SK-N-SH (cell line): Measurements from ENCODE around the gene GRID2IP.

Source experiments
- EP300 ChIP-seq, 2 experiments: IDR thresholded peaks; 2 replicates each; pipeline versions ENCODE4 v1.4.0 to v1.6.1; 2012; ENCODE audit warnings: borderline replicate concordance in 1 of 2, low read depth in 1 of 2, low read length in 1 of 2
- EZH2phosphoT487 ChIP-seq: fragments of 200-600 bp; sonication (generic); IDR thresholded peaks from 2 replicates; pipeline ENCODE4 v1.6.1; 2017; ENCODE audit warnings: low read depth, mixed run types, mild to moderate bottlenecking, antibody characterized with exemption, moderate library complexity, borderline replicate concordance
- GABPA ChIP-seq: IDR thresholded peaks from 2 replicates; pipeline ENCODE4 v1.4.0; 2012; ENCODE audit warnings: low read depth, mild to moderate bottlenecking
- MEF2A ChIP-seq: IDR thresholded peaks from 2 replicates; pipeline ENCODE4 v1.4.0; 2012; ENCODE audit warnings: low read depth, borderline replicate concordance
- POLR2AphosphoS5 ChIP-seq: IDR thresholded peaks from 2 replicates; pipeline ENCODE4 v1.6.1; 2012; ENCODE audit warnings: low read depth, low read length
- RAD21 ChIP-seq: IDR thresholded peaks from 2 replicates; pipeline ENCODE4 v1.6.1; 2012; ENCODE audit warnings: mild to moderate bottlenecking, low read length
- RFX5 ChIP-seq: IDR thresholded peaks from 2 replicates; pipeline ENCODE4 v1.6.1; 2012; ENCODE audit warnings: mild to moderate bottlenecking, improper control_type of control experiment, low read length
- TAF1 ChIP-seq: IDR thresholded peaks from 2 replicates; pipeline ENCODE4 v1.6.1; 2012; ENCODE audit warnings: low read depth, mild to moderate bottlenecking, low read length, moderate library complexity, borderline replicate concordance
- TCF12 ChIP-seq: IDR thresholded peaks from 2 replicates; pipeline ENCODE4 v1.4.0; 2012
- TEAD4 ChIP-seq: IDR thresholded peaks from 2 replicates; pipeline ENCODE4 v1.4.0; 2012; ENCODE audit warnings: mild to moderate bottlenecking, borderline replicate concordance; ENCODE audit not compliant: insufficient read depth
- TF ChIP-seq, protein P1 (sequence below): fragments of 200-600 bp; sonication (generic); IDR thresholded peaks from 2 replicates; pipeline ENCODE4 v1.6.1; 2017; ENCODE audit warnings: antibody characterized with exemption, mild to moderate bottlenecking, moderate library complexity
- TF ChIP-seq, protein P2 (sequence below): IDR thresholded peaks from 2 replicates; pipeline ENCODE4 v1.6.1; 2012; ENCODE audit warnings: mild to moderate bottlenecking, low read depth, low read length, moderate library complexity

DNA sequence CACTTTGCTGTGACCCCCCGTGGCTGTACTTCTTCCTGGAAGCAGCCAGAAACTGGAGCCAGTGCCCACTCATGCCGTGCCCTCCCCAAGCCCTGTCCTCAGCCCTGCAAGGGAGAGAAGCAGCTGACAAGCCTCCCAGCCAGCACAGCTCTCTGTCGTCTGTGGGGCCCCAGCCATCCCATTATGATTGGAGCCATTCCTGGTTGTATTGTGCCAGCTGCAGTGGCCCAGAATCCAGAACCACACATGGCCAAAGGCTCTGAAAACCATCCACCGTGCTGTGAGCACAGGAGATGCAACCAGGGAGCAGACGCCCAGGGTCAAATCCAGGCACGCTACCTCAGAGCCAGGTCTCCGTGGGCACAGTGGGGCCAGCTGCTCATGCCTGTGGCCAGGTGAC lies 18.7 kb downstream of the GRID2IP start:
- TF ChIP-seq TCF12 (no peak), TEAD4 (no peak), EZH2phosphoT487 (no peak), RFX5 (no peak), TAF1 (no peak), EP300 (IDR thresholded peaks at IDR 0.05; ENCODE audit: borderline replicate concordance in 1 of 2, low read depth in 1 of 2, low read length in 1 of 2) (no peak), POLR2AphosphoS5 (no peak), RAD21 (no peak), GABPA (no peak), MEF2A (no peak)
- TF ChIP-seq, protein P1, sequence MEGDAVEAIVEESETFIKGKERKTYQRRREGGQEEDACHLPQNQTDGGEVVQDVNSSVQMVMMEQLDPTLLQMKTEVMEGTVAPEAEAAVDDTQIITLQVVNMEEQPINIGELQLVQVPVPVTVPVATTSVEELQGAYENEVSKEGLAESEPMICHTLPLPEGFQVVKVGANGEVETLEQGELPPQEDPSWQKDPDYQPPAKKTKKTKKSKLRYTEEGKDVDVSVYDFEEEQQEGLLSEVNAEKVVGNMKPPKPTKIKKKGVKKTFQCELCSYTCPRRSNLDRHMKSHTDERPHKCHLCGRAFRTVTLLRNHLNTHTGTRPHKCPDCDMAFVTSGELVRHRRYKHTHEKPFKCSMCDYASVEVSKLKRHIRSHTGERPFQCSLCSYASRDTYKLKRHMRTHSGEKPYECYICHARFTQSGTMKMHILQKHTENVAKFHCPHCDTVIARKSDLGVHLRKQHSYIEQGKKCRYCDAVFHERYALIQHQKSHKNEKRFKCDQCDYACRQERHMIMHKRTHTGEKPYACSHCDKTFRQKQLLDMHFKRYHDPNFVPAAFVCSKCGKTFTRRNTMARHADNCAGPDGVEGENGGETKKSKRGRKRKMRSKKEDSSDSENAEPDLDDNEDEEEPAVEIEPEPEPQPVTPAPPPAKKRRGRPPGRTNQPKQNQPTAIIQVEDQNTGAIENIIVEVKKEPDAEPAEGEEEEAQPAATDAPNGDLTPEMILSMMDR, result no peak
- TF ChIP-seq, protein P2, sequence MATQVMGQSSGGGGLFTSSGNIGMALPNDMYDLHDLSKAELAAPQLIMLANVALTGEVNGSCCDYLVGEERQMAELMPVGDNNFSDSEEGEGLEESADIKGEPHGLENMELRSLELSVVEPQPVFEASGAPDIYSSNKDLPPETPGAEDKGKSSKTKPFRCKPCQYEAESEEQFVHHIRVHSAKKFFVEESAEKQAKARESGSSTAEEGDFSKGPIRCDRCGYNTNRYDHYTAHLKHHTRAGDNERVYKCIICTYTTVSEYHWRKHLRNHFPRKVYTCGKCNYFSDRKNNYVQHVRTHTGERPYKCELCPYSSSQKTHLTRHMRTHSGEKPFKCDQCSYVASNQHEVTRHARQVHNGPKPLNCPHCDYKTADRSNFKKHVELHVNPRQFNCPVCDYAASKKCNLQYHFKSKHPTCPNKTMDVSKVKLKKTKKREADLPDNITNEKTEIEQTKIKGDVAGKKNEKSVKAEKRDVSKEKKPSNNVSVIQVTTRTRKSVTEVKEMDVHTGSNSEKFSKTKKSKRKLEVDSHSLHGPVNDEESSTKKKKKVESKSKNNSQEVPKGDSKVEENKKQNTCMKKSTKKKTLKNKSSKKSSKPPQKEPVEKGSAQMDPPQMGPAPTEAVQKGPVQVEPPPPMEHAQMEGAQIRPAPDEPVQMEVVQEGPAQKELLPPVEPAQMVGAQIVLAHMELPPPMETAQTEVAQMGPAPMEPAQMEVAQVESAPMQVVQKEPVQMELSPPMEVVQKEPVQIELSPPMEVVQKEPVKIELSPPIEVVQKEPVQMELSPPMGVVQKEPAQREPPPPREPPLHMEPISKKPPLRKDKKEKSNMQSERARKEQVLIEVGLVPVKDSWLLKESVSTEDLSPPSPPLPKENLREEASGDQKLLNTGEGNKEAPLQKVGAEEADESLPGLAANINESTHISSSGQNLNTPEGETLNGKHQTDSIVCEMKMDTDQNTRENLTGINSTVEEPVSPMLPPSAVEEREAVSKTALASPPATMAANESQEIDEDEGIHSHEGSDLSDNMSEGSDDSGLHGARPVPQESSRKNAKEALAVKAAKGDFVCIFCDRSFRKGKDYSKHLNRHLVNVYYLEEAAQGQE, result no peak
